MV-4-11 (cell line): Measurements from ENCODE around the gene GEMIN5.
A peak's percentile ranks its signal among the peaks of the same experiment; 100 is the strongest.
"Not testable (repeated sequence)": the region's sequence is repeated elsewhere in the genome, so short reads cannot be mapped to it uniquely, and the experiment has no call there.

Experiments
- DNase-seq: peaks from one replicate; lab custom pipeline; 2025; lab: John Stamatoyannopoulos, UW

GEMIN5 gene

DNA sequence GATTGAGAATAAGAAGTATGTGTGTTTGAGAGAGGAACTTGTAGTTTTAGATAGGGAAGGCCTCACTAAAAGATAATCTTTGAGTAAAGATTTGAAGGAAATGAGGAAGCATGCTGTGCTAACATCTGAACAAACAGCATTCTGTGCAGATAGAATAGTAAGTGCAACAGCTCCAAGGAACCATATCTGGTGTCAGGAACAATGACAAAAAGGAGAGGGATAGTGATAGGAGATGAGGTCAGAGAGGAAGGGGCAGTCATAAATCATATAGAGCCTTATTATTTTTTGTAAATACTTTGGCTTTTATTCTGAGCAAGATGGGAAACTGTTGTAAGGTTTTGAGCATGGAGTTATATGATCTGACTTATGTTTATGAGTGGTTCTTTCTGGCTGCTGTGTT, 6.7 kb upstream of the GEMIN5 start:
- DNase-seq = peak; percentile 36

DNA sequence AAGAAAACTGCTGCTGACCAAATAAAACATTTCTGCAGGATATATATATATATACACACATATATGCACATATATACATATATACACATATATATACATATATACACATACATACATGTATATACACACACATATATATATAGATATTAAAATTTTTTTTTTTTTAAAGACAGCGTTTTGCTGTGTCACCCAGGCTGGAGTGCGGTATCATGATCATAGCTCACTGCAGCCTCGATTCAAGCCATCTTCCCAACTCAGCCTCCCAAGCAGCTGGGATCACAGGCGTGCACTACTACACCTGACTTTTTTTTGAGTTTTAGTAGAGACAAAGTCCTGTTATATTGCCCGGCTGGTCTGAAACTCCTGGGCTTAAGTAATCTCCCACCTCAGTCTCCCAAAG, 5.5 kb upstream of the GEMIN5 start:
- no peak for DNase-seq

DNA sequence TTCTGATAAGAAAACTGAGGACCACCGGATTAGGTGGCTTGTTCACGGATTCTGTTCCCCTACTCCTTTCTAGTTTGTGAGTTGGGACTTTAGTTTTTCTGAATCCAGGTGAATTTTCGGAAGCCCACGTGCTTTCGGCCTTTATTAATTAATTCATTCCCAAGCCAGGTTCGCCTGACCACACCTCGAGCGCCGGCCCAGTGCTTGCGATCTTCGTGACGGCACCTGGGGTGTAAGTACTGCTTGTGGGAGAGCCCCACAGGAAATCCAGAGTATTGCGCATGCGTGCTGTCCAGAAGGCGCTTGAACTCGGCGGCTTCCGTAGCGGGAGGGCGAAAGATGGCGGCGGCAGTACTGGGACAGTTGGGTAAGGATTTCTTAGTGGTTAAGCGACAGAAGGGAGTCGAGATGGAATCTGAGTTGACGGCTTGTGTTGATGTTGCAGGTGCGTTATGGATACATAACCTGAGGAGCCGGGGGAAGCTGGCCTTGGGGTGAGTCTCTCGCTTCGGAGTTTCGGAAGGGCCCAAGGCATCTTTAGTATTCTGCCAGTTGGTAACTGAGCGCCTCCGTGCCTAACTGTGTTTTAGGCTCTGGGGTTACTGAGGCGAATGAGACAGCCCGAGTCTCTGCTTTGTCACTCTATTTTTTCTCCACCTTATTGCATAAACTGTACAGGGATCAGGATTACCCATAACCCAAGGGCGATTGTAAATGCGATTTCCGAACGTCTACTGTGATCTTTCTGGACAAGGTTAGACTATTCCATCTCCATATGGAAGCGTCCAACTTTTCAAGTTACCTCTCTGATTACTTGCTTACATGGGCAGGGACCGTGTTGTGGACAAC, 3.0 kb upstream of the GEMIN5 start, which contains the start of gene MRPL22:
MRPL22 (plus strand) TSS at position 302 of the 849 bp plus-strand sequence; CDS start at position 340, 38 bp downstream.
- DNase-seq = peak; percentile 88

DNA sequence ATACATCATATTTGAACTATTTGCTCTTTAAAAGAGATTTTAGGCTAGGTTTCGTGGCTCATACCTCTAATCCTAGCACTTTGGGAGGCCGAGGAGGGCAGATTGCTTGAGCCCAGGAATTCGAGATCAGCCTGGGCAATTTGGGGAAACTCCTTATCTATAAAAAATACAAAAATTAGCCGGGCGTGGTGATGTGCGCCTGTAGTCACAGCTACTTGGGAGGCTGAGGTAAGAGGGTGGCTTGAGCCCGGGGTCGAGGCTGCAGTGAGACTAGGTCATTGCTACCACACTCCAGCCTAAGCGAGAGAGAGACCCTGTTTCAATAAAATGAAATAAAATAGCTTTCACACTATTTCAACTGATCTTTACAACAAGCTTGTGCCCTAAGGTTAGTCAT, 2.4 kb upstream of the GEMIN5 start:
- no peak for DNase-seq

DNA sequence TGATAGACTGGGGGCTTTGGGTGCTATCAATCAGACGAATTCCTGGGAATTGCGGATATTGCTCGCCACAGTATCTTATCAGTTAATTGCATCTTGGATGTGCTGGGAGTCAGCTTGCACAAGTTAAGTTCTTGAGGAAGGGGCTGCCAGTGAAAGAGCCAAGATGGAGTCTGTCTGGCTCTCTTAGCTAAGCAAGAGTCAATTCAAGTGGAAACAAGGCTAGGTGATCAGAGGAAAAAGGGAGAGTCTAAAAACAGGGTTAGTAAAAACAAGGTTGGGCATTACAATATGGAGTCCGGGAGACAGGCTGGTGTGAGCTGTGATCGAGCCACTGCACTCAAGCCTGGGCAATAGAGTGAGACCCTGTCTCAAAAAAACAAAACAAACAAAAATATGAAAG, 1.4 kb upstream of the GEMIN5 start:
- not testable (repeated sequence) for DNase-seq

DNA sequence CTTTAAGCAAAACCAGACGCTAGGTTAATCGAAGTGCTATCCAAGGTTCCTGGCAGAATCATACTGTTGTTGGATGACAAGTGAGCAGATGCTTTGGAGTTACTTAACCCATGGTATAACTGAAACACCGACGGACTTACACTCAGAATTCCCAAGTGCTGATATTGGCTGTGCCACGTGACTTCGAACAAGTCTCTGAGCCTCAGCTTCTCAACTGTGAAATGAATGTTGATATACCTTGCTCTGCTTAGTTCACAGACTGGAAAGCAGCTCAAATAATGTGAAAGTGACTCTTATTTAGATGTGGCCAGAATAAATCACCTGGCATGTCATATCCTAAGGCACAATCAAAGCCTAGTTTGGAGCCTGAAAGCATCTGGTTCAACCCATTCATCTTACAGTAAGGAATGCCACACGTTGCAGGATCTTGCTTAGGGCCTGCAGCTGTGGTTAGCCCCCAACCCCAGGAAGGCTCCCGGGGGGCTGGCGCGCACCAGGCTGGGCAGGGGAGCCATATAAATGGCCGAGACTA, 759 bp downstream of the GEMIN5 start:
- DNase-seq = no peak

DNA sequence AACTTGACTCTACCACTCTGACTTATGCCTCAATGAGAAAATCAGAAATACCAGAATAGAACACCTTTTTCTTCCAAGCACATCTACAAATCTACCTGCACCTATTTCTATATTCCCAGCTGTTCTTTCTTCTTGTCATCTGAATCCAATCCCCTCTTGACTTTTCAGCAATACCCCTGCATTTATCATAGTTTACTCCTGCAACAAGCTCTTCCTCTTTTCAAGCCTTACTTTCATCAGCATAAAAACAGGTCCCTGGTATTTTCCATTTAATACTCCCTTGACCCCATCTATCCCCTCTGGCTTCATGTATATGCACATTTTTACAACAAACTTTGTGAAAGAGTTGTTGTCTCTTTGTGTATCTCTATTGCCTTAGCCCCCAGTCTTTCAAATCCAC, 3.1 kb downstream of the GEMIN5 start:
- no peak for DNase-seq

DNA sequence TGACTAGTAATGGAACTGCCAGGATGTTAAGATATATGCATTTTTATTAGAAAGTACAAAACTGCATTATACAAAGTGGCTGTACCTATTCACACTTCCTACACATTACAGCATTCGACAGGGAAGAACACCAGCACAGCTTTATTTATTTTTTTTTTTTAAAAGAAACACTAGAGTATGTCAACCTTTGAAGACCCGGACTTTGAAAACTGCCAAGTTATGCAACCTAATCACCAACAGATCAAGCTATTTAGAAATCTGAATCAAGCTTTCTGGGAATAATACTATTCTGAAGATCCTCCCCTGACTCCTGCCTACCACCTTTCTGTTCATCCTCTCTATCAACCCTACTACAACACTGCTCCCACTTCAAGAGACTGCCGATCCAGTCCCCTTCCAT, 4.5 kb downstream of the GEMIN5 start:
- DNase-seq = no peak

DNA sequence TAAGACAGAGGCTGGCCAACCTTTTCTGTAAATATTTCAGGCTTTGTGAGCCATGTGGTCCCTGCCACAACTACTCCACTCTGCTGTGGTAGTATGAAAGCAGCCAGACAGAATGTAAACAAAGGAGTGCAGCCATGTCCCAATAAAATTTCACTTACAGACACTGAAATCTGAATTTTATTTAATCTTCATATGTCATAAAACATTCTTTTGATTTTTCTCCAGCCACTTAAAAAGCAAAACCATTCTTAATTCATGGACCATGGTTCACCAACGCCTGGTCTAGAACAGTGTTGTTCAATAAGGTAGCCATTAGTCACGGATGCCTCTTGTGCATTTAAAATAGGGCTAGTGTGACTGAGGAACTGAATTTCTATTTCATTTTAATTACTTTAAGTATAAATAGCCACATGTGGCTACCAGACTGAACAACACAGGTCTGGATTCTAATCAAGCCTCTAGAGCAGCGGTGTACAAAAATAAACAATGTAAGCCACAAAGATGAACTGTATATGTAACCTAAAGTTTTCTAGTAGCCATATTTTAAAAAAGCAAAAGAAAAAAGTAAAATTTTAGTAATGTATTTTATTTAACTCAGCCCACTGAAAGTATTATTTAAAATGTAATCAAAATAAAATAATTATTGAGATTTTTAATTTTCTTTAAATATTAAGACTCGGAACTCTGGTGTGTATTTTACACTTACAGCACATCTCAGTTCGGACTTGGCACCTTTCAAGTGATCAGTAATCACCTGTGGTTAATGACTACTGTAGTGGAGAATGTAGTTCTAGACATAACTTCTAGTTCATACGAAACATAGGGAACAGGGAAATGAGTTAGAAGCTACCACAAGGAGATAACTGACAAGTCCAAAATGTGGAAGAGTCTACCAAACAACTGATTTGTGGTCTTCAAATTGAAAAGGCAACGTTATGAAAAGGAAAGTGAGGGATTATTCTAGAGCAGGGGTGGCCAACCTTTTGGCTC, 14.3 kb downstream of the GEMIN5 start:
- no peak for DNase-seq

DNA sequence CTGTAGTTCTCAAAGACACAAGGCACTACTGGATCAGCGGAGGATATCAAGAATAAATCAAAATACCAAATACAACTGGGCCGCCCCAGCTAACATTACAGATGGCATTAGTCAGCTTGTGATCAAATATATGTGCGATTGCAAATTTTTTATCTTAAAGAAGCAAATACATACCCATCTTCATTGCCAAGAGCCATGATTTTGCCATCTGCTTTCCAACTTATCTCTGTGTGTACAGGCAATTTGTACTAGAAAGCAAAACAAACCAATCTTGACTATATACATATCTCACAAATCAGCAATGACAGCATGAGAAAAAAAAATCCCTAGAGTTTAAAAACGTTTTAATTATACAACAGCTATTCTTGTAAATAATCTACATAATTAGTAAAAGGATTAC, 20.3 kb downstream of the GEMIN5 start:
- no peak for DNase-seq

DNA sequence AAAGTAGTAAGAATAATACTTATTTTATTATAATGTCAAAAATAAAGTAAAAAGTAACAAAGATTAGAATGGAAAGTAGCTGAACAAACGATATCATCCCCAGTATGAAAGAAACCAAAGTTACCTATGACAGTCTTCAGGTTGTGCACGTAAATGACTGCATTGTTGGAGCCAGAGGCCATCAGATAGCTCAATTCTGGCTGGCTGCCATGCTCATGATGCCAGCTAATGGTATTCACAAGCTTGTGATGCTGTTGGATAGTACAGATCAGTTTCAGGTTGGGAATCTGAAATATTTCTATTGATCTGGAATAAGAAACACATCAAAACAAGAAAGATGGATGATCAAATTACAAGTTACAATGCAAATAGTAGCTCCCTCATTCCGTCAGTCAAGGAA, 21.1 kb downstream of the GEMIN5 start:
- DNase-seq = no peak

DNA sequence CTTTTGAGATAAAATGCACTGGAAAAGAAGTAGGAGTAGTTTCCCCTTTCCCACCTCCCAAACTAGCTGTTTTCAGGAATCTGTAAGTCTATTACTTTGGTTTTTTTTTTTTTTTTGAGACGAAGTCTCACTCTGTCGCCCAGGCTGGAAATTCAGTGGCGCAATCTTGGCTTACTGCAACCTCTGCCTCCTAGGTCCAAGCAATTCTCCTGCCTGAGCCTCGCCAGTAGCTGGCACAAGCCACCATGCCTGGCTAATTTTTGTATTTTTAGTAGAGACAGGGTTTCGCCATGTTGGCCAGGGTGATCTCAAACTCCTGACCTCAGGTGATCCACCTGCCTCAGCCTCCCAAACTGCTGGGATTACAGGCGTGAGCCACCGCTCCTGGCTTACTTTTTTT, 32.4 kb downstream of the GEMIN5 start:
- not testable (repeated sequence) for DNase-seq

DNA sequence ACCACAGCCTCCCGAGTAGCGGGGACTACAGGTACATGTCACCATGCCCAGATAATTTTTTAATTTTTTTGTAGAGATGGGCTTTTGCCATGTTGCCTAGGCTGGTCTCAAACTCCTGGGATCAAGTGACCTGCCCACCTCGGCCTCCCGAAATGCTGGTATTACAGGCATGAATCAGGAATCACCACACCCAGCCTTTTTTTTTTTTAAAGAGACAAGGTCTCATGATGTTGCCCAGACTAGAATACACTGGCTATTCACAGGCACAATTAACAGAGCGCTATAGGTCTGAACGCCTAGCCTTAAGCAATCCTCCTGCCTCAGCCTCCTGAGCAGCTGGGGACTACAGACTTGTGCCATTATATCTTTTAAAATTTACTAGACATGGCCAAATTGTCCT, 36.1 kb downstream of the GEMIN5 start:
- DNase-seq = no peak

DNA sequence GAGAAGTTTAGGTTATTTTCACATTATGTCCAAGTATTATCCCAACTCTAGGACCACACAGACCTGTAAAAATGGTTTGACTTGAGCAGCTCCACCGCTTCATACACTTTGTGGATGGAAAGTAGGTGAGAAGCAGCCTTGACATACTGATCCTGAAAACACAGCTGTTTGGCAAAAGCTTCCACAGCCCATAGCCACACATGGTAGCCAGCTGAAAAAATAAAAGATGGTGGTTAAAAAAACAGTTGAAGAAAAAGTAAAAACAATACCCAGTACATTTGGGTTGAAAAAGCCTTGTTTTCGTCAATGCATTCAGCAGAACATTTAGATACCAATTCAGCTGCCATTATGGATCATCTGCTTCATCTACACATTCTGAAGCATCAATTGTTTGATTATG, 36.7 kb downstream of the GEMIN5 start:
- DNase-seq = no peak

DNA sequence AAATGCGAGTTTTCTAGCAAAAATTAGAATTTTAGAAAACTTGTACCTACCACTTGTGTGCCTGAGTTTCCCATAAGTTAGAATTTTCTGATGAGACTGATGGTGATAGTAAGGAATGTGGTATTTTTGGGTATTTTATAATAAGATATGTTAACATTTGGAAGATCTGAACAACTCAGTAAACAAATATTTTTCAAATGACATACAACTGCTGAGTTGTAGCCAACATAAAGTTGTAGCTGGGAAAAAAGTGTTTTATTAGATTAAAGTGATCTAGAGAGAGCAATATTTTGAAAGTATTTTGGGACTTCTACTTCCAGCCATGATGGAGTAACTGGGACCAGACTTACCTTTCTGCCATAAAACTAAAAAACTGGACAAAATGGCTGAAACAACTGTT, 37.9 kb downstream of the GEMIN5 start:
- no peak for DNase-seq

DNA sequence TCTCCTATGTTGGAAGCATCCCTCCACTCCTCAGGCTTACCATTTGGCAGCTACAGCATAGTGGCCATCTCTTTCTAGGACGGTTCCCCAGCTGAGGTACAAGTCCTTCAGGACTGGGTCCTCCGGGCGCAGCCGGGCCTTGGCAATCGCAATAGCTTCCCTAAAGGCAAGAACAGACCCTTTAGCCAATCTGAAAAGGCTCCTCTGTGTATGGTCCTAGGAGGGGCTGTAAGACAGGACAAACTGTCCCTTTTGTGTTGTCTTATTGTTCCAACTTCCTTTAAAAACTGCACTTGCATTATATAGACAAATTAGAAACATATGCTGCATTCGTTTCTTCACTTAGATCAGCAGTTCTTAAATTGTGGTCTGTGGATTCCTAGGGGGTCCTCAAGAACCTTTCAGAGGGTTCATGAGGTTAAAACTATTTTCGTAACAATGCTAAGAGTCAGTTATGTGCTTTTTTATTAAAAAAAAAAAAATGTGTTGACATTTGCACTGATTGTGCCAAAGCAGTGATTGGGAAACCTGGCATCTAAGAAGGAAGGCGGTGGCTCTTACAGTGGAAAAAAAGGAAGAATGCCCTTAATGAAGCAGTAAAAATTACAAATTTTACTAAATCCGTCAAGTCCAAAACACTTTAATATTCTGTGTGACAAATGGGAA, 38.7 kb downstream of the GEMIN5 start:
- no peak for DNase-seq

DNA sequence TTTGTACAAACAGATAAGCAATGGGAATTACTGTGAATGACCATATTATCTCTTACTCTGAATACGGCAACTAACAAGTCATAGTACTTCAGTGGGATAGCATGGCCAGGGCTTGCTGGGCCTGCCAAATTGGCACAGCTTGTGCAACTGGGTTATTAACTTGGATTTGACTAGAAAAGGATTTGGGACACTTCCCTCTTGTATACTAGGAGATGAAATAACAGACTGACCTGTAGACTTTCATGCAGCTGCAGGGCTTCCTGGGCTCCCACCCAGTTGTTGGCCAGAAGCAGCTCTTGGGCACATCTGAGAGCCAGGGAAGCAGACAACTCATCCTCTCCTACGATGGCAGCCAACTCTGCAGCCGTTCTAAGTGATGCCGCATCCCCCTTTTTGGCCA, 39.8 kb downstream of the GEMIN5 start:
- no peak for DNase-seq

DNA sequence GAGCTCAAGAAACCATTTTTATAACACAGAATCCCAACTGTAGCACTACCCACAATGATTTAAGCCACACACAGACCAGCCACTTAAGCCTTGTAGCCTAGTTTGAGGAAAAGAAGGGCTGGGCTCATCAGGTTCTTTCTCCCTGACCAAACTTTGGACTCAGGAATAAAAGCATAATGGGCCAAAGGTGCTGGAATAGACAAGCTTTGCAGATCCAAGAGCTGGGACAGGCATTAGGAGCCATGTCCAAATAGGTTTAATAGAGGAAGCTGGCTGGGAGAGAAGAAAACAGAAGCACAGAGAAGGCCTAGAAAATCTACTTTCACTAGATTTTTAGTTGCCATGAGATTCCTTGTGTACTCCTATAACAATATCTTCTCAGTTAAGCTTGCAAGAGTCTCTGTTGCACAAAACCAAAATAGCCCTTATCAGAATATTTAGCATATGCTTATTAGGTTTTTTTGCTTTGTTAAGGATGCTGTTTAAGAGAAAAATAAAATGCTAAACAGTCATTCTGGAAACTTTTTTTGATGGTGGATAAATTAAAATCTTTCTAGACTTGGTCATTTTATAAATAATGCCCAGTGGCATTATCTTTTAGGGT, 41.3 kb downstream of the GEMIN5 start:
- DNase-seq = no peak

DNA sequence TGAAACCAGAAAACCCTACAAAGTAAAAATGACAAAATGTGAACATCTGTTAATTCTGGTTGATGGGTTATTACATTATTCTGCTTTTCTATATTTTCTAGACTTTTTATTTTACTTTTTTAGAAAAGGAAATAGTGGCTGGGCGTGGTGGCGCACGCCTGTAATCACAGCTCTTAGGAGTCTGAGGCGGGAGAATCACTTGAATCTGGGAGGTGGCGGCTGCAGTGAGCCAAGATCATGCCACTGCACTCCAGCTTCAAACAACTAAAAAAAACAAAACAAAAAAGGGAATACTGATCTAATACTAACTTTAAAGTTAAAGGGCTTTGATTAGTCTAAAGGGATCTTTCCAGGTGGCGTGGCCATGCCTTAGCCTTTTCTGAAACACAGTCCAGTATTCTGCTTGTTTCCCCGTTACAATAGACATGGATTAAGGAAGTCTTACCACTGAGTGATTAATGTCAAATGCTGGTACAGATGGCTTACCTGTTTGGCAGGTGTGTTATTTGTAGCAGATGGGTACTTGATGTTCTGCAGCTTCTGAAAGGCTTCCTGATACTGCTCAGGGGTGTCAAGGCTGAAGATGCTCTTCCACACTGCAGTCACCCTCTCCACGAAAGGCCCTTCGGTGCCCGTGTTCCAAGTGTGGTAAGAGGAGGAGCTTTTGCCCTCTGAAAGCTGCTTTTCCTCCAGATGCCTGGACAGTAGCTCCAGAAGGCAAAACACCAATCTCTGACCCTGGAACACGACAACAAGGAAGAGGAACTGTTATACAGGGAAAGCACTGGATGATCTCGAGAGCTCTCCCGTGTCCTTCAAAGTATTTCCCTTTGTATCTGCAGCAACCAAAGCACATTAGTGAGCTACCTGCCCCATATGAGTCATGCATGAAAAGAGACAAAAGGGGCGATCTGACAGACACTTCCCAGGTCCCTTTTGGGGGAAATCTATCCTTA, 42.1 kb downstream of the GEMIN5 start:
- DNase-seq = no peak

DNA sequence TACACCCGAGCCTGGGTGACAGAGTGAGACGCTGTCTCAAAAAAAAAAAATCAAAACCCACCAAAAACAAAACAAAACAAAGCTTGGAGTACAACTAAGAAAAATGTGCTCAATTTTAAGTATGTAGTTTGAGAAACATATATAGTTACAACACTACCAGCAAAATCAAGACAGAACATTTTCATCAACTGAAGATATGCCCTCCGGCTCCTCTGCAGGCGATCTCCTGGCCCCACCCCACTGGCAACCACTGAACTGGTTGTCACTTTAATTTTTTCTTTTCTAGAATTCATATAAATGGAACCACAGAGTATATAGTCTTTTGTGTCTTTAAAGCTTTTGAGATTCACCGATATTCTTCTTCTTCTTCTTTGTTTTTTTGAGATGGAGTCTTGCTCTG, 44.6 kb downstream of the GEMIN5 start:
- no peak for DNase-seq
